Adrenal gland (tissue), 5 donors: Measurements from ENCODE around the gene ARL5C.

Experiments
- CTCF ChIP-seq, 6 experiments: fragments of 450-650 bp in 4 of 6; fragments of 200-600 bp in 2 of 6; sonication (generic) in 1 of 6; IDR thresholded peaks; 1 replicate in 5 of 6; 2 replicates in 1 of 6; pipeline versions ENCODE4 v1.5.1 to v1.8.0; 2016 to 2021; ENCODE audit warnings: antibody characterized with exemption in 6 of 6, mild to moderate bottlenecking in 2 of 6, moderate library complexity in 1 of 6
- POLR2A ChIP-seq, 2 donors: fragments of 450-650 bp; IDR thresholded peaks; one replicate each; pipeline ENCODE4 v1.6.1; 2017; ENCODE audit warnings: antibody characterized with exemption in 2 of 2, mild to moderate bottlenecking in 2 of 2, moderate library complexity in 1 of 2
- donor health status: DM: no; HTN: no; CAD: no.

GRCh38 chr17:39170558-39170957 is 4.6 kb upstream of the ARL5C start:
- TF ChIP-seq CTCF (IDR thresholded peaks at IDR 0.05) (no peak), POLR2A (IDR thresholded peaks at IDR 0.05) (no peak)
